Dedifferentiated amniotic fluid mesenchymal stem cell (primary cell): Measurements from ENCODE around the gene PI4KA.
"Not testable (repeated sequence)": the region's sequence is repeated elsewhere in the genome, so short reads cannot be mapped to it uniquely, and the experiment has no call there.

Source experiments
- DNase-seq: peaks from one replicate; pipeline ENCODE4 v3.0.0-alpha.2; 2016; ENCODE audit errors: extremely low spot score

The PI4KA gene

DNA sequence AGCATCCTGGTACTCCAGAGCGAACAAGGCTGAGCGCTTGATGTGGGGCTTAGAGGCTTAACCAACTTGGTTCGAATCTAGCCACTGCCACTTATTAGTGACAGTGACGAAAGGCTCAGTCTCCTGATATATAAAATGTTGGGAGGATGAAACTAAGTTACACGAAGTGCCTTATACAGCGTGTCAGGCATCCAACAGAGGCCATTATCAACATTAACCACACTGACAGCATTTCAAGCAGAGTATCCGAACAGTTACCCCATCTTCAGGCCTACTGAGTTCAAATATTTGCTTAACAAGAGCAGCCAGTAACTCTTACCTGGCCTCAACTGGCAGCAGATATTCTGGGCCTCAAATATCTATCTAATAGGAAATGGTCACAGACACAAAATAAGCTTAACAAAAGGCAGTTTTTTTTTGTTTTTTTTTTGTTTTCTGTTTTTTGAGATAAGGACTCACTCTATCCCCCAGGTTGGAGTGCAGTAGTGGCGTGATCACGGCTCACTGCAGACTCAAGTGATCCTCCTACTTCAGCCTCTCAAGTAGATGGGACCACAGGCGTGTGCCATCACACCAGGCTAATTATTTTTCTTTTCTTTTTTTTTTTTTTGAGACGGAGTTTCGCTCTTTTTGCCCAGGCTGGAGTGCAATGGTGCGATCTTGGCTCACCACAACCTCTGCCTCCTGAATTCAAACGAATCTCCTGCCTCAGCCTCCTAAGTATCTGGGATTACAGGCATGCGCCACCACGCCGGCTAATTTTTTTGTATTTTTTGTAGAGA, 81.8 kb downstream of the PI4KA start:
- no peak for DNase-seq

- DNase-seq, result no peak
Observed at GRCh38 chr22:20775342-20775895, 83.2 kb downstream of the PI4KA start.

DNA sequence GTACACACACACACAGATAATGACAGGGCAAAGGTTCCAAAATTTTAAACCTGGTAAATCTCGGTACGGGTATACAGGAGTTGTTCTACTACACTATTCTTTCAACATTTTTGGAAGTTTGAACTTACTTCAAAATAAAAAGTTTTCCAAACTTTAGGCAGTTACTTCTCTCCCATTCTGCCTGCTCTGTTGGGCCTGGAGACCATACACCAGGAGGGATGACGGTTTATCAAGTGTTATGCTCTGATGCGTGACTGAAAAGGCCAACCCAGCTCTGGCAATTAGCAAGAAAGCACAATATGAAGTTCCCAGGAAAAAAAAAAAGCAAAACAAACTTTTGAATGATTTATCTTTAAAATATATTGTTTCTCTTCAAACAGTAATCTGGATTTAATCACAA, 83.7 kb downstream of the PI4KA start:
- no peak for DNase-seq

GRCh38 chr22:20773793-20774212, 84.8 kb downstream of the PI4KA start, which contains the start of gene SERPIND1:
Gene SERPIND1, plus strand, starts transcription at chr22:20774113. Its CDS starts 5,200 bp downstream, at chr22:20779313.
- DNase-seq, result no peak

- DNase-seq, result no peak
Observed at GRCh38 chr22:20771918-20772625, 86.5 kb downstream of the PI4KA start.

DNA sequence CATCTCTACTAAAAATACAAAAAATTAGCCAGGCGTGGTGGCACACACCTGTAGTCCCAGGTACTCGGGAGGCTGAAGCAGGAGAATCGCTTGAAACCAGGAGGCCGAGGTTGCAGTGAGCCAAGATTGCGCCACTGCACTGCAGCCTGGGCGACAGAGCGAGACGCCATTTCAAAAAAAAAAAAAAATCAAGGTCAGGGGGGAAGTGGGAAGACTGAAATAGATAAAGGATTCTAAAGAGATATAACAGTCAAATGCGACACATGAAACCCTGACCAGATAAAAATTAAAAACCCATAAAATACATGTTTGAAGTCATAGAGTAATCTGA, 89.2 kb downstream of the PI4KA start:
- not testable (repeated sequence) for DNase-seq

- DNase-seq, result no peak
Observed at GRCh38 chr22:20766530-20766929, 92.1 kb downstream of the PI4KA start.

DNA sequence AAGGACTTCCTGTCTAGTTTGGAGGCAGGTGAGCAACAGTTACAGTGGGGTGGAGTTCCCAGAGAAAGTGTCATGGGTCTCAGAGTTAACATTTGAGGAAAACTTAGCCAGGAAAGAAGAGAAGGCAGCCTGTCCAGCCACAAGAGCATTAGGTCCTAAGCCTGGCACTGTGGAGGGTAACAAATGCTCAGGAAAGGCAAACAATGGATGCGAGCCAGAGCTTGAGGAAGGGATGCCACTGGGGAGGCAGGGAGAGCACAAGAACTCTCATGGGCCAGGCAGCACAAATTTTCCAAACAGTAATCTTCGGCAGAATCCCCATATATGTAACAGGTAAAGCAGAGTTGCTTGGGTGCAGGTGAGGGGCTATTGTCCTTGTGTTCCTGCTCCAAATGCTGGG, 92.7 kb downstream of the PI4KA start:
- DNase-seq, result no peak

- DNase-seq, result no peak
Observed at GRCh38 chr22:20764729-20765128, 93.9 kb downstream of the PI4KA start.

DNA sequence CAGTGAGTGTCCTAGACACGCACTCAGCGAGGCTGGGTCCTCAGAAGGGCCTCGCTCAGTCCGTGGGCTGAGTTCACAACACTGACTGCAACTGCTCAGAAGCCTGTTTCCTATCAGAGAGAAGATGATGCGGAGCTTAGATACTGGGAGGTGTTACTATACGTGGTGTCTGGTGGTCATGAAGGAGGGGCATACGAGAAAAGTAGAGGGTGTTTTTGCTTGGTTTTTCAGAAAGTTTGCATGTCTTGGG, 94.2 kb downstream of the PI4KA start:
- DNase-seq, result no peak

DNA sequence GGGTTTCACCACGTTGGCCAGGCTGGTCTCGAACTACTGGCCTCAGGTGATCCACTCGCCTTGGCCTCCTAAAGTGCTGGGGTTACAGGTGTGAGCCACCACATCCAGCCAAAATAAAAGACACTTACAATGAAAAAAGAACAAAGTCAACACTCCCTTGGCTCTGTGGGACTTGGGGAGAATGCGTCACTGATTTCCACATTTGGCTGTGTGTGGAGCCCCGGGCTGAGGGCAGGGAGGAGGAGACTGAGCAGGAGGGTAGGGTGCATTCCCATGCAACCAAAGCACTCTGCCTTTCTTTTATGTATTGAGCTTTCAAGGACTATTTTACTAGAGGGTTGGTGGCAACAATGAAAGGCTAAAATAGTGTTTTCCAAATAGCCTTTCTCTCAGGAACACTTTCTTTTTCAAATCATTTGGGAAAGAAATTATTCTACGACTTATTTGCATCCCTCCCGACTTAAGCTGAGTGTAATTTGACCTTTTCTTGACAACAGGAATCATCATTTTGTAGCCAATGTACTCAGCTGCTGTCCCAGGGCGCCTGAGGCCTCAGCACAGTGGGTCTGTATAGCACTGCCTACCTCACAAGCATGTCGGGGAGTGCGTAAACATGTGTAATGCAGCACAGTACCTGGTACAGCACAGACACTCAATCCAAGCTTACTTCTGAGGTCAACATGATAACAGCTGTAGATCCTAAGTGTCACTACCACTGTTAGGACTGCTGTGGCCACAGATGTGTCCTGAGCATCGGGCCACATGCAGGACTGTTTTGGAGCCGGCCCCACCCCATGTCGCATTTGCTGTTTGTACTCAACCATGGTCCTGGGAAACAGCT, 94.8 kb downstream of the PI4KA start:
- DNase-seq, result no peak

- DNase-seq, result no peak
Observed at GRCh38 chr22:20762233-20762796, 96.3 kb downstream of the PI4KA start.

DNA sequence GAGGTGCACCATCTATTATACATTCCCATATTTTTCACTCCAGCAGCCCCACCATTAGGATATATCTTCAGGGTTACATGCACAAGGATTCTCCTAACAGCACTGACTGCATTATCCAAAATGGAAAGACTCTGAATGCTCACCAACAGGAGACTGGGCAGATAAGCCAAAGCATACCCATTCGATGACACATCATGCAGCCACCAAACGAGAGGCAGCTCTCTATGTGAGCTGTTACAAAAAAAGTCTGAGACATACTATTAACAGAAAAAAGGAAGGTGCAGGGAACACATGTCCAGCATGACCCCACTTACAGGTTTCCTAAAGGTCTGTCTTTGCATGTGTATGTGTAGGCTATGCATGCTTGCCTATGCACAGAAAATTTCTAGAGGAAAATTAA, 97.1 kb downstream of the PI4KA start:
- DNase-seq, result no peak

DNA sequence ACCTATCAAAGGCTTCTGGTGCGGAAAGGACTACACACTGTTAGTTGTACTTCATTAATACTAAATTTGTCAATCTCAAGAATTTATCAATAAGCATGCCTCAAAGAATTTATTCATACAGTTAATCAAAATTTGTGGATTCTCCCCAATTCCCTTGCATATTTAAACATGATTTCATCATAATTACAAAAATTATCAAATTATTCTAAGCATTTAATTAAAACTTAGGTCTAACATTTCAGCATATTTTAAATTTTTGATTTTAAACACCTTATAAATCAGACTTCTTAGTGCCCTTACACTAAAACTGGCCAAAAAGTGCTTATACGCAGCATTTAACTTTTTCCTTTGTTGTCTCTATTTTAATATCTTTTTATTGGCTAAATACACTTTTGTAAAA, 98.5 kb downstream of the PI4KA start:
- DNase-seq, result no peak

GRCh38 chr22:20758688-20759087, 99.9 kb downstream of the PI4KA start:
- DNase-seq, result no peak

DNA sequence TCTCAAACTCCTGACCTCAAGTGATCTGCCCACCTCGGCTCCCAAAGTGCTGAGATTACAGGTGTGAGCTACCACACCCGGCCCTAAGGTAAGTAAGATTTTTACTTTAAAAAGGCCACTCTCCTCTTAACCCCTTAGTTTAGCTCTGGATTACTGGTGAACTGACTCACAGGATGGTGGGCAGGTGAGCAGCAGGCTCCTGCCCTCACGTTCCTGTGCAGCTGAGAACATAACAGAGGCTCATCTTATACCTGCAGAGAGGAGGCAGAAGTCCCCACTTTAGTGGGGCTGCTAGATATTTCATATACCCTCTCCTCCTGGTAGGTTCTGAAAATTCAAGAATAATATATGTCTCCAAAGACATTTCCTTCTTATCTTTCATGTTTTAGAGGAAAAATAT, 101.8 kb downstream of the PI4KA start:
- no peak for DNase-seq

DNA sequence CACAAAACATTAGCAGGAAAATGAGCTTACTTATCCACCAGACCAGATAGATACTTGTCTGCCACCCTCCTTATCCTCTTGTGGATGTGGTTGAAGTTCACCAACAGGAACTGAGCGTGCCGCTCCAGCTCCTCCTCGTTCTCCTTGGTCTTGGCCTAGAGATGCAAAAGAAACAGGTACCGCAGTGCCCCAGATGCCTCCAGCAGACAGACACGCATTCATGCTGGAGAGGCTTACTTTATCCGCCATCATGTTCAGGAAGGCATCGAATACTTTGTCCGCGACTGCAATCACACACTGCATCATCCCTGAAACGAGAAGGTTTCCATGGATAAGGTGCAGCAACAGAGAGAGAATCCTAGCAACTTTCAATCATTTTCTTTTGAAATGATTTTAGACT, 105.7 kb downstream of the PI4KA start:
- no peak for DNase-seq

DNA sequence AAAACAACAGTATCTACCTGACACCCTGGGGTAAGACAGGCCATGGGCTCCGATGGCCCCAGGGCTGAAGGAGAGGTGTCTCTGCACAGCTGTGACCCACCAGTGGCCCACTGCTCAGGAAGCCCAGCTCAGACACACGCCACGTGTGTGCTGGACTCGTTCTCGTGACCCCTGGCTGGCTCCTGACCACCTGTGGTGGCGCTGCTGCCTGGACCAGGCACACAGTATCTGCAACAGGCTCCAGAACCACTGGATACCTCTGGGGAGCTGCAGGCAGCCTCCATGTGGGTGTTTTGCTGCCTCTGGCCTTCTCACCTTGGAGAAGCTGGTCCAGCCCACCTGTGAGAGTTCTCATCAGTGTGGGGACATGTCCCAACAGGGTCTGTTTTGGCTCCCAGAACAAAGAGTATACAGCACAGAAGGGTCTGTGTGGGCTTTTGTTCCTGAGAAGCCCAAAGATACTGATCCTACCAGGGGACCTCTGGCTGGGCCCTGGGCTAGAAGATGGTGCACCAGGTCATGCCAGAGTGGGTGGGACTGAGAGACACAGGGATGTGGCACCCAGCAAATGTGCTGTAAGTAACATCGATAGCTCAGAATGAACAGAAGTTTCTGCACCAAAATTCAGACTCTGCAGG, 106.4 kb downstream of the PI4KA start:
- DNase-seq, result no peak

DNA sequence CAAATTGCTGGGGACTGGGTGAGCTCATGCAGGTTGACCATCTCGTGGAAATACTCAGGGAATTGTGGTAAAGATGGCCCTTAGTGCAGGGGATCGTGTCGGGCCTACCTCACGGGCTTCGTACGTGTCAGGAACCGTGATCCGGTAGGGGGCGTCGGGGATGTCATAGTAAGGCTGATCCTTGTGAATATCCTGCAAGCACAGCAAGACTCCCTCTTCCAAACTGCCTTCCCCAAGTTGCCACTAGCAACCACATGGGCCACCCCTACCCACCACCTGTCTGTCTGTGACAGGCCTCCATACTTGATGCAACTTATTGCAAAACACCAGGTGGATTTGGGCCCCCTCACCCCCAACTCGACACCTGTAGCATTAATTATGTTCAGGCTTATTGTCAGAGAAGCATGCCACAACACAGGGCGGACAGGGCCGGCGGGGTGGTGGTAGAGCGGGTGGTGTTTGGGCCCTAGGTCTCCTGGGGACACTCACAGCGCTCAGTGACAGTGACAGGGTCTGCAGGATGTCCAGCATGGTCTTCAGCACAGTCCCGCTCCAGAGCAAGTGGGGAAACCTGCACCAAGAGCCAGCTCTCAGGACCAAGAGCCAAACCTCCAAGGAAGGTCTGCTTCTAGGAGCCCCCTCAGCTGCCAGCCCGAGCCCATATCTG, 107.3 kb downstream of the PI4KA start:
- no peak for DNase-seq

GRCh38 chr22:20750461-20751184, 108.0 kb downstream of the PI4KA start:
- DNase-seq, result peak; percentile 79
